ENCODE data around the gene SLC10A1.

The SLC10A1 gene

GRCh38 chr14:69769623-69770022 is 27.4 kb downstream of the SLC10A1 start:
- TF ChIP-seq, protein P1, sequence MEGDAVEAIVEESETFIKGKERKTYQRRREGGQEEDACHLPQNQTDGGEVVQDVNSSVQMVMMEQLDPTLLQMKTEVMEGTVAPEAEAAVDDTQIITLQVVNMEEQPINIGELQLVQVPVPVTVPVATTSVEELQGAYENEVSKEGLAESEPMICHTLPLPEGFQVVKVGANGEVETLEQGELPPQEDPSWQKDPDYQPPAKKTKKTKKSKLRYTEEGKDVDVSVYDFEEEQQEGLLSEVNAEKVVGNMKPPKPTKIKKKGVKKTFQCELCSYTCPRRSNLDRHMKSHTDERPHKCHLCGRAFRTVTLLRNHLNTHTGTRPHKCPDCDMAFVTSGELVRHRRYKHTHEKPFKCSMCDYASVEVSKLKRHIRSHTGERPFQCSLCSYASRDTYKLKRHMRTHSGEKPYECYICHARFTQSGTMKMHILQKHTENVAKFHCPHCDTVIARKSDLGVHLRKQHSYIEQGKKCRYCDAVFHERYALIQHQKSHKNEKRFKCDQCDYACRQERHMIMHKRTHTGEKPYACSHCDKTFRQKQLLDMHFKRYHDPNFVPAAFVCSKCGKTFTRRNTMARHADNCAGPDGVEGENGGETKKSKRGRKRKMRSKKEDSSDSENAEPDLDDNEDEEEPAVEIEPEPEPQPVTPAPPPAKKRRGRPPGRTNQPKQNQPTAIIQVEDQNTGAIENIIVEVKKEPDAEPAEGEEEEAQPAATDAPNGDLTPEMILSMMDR (IDR thresholded peaks at IDR 0.05; ENCODE audit: low read depth, low read length) = no peak
- in situ Hi-C loops (cut with HindIII; ENCODE audit: low sequenced_read_pairs) = no loop called here
- DNase-seq (ENCODE audit: low read depth, low spot score) = no peak
- no peak overlapping the region for H3K4me3 ChIP-seq (ENCODE audit: low read depth, low read length)

- TF ChIP-seq, protein P1 (IDR thresholded peaks at IDR 0.05; ENCODE audit: low read depth, low read length) = no peak
- in situ Hi-C loops (cut with HindIII; ENCODE audit: low sequenced_read_pairs) = no loop called here
- no peak for DNase-seq (ENCODE audit: low read depth, low spot score)
- peak overlapping the region; percentile 86 for H3K4me3 ChIP-seq (ENCODE audit: low read depth, low read length)
Measured at GRCh38 chr14:69768873-69769272, 28.2 kb downstream of the SLC10A1 start.

- TF ChIP-seq, protein P1 (IDR thresholded peaks at IDR 0.05; ENCODE audit: low read depth, low read length) = no peak
- peak; percentile 93 for DNase-seq (ENCODE audit: low read depth, low spot score)
- in situ Hi-C loops (cut with HindIII; ENCODE audit: low sequenced_read_pairs) = no loop called here
- peak overlapping the region; percentile 86 for H3K4me3 ChIP-seq (ENCODE audit: low read depth, low read length)
Measured at GRCh38 chr14:69767369-69767999, 29.6 kb downstream of the SLC10A1 start.

DNA sequence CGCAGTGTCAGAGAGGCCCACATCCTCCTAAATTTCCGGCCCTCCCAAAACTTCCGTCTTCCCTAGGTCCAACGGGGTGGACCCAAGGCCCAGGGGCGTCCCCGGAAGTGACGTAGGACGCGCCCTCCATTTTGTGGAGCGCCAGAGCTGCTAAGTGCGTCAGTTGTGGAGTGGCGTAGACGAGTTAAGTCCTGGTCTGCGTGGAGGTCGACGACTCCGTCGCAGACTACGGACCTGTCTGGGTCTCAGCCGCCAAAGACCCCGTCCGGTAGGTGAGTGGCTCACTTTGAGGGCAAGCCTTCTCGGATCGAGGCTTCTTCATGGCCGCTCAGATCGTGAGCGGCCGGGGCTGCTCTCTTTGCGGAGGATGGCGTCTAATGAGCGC is 30.1 kb downstream of the SLC10A1 start, which contains the start of gene SRSF5:
SRSF5 (plus strand) TSS at position 159 of the 385 bp plus-strand sequence. CDS start 1,015 bp downstream, outside the sequence.
- in situ Hi-C loops (cut with HindIII; ENCODE audit: low sequenced_read_pairs) = no loop called here
- DNase-seq (ENCODE audit: low read depth, low spot score) = peak; percentile 97
- TF ChIP-seq, protein P1 (IDR thresholded peaks at IDR 0.05; ENCODE audit: low read depth, low read length) = no peak
- H3K4me3 ChIP-seq (ENCODE audit: low read depth, low read length) = peak within 1 kb of the TSS; percentile 86

DNA sequence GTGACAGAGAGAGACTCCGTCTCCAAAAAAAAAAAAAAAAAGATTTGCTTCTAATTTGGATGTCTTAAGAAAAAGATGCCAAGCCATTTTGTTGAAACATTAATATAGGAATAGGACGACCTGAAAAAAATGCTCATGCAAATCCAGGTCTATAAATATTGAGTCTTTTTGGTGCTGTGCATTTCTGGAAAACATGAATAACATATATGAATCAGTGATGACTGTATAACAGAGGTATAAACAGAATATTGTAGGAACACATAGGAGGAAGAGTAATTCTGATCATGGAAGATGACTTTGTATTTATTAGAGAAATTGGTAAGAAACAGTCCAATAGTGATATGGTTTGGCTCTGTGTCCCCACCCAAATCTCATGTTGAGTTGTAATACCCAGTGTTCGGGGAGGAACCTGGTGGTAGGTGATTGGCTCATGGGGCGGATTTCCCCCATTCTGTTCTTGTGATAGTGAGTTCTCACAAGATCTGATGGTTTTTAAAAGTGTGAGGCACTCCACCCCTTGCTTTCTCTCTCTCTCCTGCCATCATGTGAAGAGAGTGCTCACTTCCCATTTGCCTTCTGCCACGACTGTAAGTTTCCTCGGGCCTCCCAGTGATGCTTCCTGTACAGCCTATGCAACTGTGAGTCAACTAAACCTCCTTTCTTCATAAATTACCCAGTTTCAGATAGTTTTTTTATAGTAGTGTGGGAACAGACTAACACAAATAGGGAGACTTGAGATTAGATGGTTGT is 33.1 kb downstream of the SLC10A1 start:
- TF ChIP-seq, protein P1 (IDR thresholded peaks at IDR 0.05; ENCODE audit: low read depth, low read length) = no peak
- no peak for DNase-seq (ENCODE audit: low read depth, low spot score)
- in situ Hi-C loops (cut with HindIII; ENCODE audit: low sequenced_read_pairs) = no loop called here
- H3K4me3 ChIP-seq (ENCODE audit: low read depth, low read length) = no peak overlapping the region

DNA sequence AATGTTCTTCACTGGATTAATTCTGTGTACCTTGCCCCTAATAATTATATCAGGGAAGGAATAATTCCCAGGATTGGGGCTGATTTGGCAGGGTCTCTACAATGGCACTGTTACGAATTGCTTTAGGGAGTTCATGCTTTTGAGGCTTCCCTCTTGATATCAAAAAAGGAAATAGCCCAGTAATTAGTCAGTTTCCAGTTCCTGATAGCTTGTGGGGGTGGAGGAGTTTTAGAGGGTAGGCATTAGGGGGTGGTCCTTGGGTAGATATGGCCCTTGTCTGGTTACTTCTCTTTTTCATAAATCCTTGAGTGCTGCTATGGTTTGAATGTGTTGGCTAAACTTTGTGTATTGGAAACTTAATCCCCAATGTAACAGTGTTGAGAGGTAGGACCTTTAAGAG is 36.2 kb downstream of the SLC10A1 start:
- TF ChIP-seq, protein P1 (IDR thresholded peaks at IDR 0.05; ENCODE audit: low read depth, low read length) = no peak
- in situ Hi-C loops (cut with HindIII; ENCODE audit: low sequenced_read_pairs) = no loop called here
- H3K4me3 ChIP-seq (ENCODE audit: low read depth, low read length) = no peak overlapping the region
- no peak for DNase-seq (ENCODE audit: low read depth, low spot score)

Data from astrocyte of the spinal cord (primary cell).